ENCODE results near the gene SCMH1. TPM values are rescaled to one million over a fixed set of nuclear protein-coding genes. Genes with fewer than 3 reads are reported as not detected.
A peak's percentile ranks its signal among the peaks of the same experiment; 100 is the strongest.
"Not testable (repeated sequence)": the region's sequence is repeated elsewhere in the genome, so short reads cannot be mapped to it uniquely, and the experiment has no call there.

SCMH1 gene
- total RNA-seq, 1 donor from 2014 or later = 18.4 TPM

- Histone ChIP-seq H3K9me3 (ENCODE audit: insufficient read depth, low read depth, low read length) (no peaks in the 10 kb centered on the region), H3K27me3 (ENCODE audit: insufficient read depth, low read length) (no peaks in the 10 kb centered on the region), H3K4me1 (ENCODE audit: insufficient read depth, low read length) (peaks cover 2% of the 10 kb centered on the region), H3K36me3 (ENCODE audit: insufficient read depth, low read length) (no peaks in the 10 kb centered on the region), H3K79me2 (ENCODE audit: insufficient read depth, low read length) (no peaks in the 10 kb centered on the region), H3K4me2 (ENCODE audit: low read length) (no peak overlapping the region), H3K9ac (ENCODE audit: low read length) (no peak overlapping the region), H2AFZ (ENCODE audit: low read depth, low read length) (no peak overlapping the region), H4K20me1 (ENCODE audit: insufficient read depth, low read length) (no peaks in the 10 kb centered on the region), H3K4me3 (ENCODE audit: insufficient read depth, low read depth, low read length) (no peak overlapping the region), H3K27ac (ENCODE audit: low read depth, low read length) (no peak overlapping the region)
- TF ChIP-seq, protein P1, sequence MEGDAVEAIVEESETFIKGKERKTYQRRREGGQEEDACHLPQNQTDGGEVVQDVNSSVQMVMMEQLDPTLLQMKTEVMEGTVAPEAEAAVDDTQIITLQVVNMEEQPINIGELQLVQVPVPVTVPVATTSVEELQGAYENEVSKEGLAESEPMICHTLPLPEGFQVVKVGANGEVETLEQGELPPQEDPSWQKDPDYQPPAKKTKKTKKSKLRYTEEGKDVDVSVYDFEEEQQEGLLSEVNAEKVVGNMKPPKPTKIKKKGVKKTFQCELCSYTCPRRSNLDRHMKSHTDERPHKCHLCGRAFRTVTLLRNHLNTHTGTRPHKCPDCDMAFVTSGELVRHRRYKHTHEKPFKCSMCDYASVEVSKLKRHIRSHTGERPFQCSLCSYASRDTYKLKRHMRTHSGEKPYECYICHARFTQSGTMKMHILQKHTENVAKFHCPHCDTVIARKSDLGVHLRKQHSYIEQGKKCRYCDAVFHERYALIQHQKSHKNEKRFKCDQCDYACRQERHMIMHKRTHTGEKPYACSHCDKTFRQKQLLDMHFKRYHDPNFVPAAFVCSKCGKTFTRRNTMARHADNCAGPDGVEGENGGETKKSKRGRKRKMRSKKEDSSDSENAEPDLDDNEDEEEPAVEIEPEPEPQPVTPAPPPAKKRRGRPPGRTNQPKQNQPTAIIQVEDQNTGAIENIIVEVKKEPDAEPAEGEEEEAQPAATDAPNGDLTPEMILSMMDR (IDR thresholded peaks at IDR 0.05; ENCODE audit: insufficient read depth, low read depth, low read length) = no peak
- TF ChIP-seq EZH2 (IDR thresholded peaks at IDR 0.05; ENCODE audit: insufficient read depth, low read length) = no peak
- H3K4me1 Mint-ChIP-seq (ENCODE audit: low read depth, unreplicated experiment) = peaks cover 19% of the 10 kb centered on the region
- H3K27me3 Mint-ChIP-seq (ENCODE audit: low read depth, unreplicated experiment) = peaks cover 5% of the 10 kb centered on the region
- DNase-seq (ENCODE audit: low read depth) (no peak), FAIRE-seq (no peak)
- no peak overlapping the region for H3K4me3 Mint-ChIP-seq (ENCODE audit: unreplicated experiment)
- H3K36me3 Mint-ChIP-seq (ENCODE audit: low read depth, unreplicated experiment) = no peaks in the 10 kb centered on the region
- H3K27ac Mint-ChIP-seq (ENCODE audit: unreplicated experiment) = no peak overlapping the region
- no peaks in the 10 kb centered on the region for H3K9me3 Mint-ChIP-seq (ENCODE audit: unreplicated experiment)
These were observed 18.7 kb upstream of the SCMH1 start for GRCh38 chr1:41260768-41261167.

- no peak overlapping the region for H3K9ac ChIP-seq (ENCODE audit: low read length)
- peaks cover 21% of the 10 kb centered on the region for H3K4me1 Mint-ChIP-seq (ENCODE audit: low read depth, unreplicated experiment)
- H3K4me1 ChIP-seq (ENCODE audit: insufficient read depth, low read length) = peaks cover 5% of the 10 kb centered on the region
- H4K20me1 ChIP-seq (ENCODE audit: insufficient read depth, low read length) = no peaks in the 10 kb centered on the region
- H3K9me3 Mint-ChIP-seq (ENCODE audit: unreplicated experiment) = no peaks in the 10 kb centered on the region
- peaks cover 1% of the 10 kb centered on the region for H3K27me3 Mint-ChIP-seq (ENCODE audit: low read depth, unreplicated experiment)
- FAIRE-seq (no peak), DNase-seq (ENCODE audit: low read depth) (no peak)
- peak overlapping the region; percentile 72 for H3K27ac Mint-ChIP-seq (ENCODE audit: unreplicated experiment)
- no peak for TF ChIP-seq EZH2 (IDR thresholded peaks at IDR 0.05; ENCODE audit: insufficient read depth, low read length)
- TF ChIP-seq, protein P1 (IDR thresholded peaks at IDR 0.05; ENCODE audit: insufficient read depth, low read depth, low read length) = no peak
- H3K4me2 ChIP-seq (ENCODE audit: low read length) = no peak overlapping the region
- no peak overlapping the region for H3K4me3 ChIP-seq (ENCODE audit: insufficient read depth, low read depth, low read length)
- H3K4me3 Mint-ChIP-seq (ENCODE audit: unreplicated experiment) = peak overlapping the region; percentile 5
- H2AFZ ChIP-seq (ENCODE audit: low read depth, low read length) = no peak overlapping the region
- H3K36me3 ChIP-seq (ENCODE audit: insufficient read depth, low read length) = no peaks in the 10 kb centered on the region
- no peaks in the 10 kb centered on the region for H3K79me2 ChIP-seq (ENCODE audit: insufficient read depth, low read length)
- no peaks in the 10 kb centered on the region for H3K27me3 ChIP-seq (ENCODE audit: insufficient read depth, low read length)
- no peaks in the 10 kb centered on the region for H3K9me3 ChIP-seq (ENCODE audit: insufficient read depth, low read depth, low read length)
- H3K27ac ChIP-seq (ENCODE audit: low read depth, low read length) = no peak overlapping the region
- H3K36me3 Mint-ChIP-seq (ENCODE audit: low read depth, unreplicated experiment) = peaks cover 2% of the 10 kb centered on the region
These were observed 17.1 kb upstream of the SCMH1 start for GRCh38 chr1:41259221-41259620.

DNA sequence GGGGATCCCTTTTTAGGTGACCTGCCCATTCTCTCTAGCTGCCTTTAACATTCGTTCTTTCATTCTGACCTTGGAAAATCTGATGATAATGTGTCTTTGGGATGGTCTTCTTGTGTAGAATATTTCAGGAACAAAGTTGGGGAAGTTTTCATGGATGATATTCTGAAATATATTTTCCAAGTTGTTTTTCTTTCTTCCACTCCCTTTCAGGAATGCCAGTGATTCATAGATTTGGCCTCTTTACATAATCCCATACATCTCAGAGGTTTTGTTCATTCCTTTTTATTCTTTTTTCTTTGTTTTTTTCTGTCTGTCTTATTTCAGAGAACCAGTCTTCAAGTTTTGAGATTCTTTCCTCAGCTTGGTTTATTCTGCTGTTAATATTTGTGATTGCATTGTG, 13.9 kb upstream of the SCMH1 start:
- H3K4me1 Mint-ChIP-seq (ENCODE audit: low read depth, unreplicated experiment) = peaks cover 21% of the 10 kb centered on the region
- H3K36me3 Mint-ChIP-seq (ENCODE audit: low read depth, unreplicated experiment) = peaks cover 2% of the 10 kb centered on the region
- FAIRE-seq (peak; percentile 41), DNase-seq (ENCODE audit: low read depth) (no peak)
- H2AFZ ChIP-seq (ENCODE audit: low read depth, low read length) = no peak overlapping the region
- no peaks in the 10 kb centered on the region for H4K20me1 ChIP-seq (ENCODE audit: insufficient read depth, low read length)
- H3K9ac ChIP-seq (ENCODE audit: low read length) = no peak overlapping the region
- no peak overlapping the region for H3K27ac Mint-ChIP-seq (ENCODE audit: unreplicated experiment)
- peaks cover 5% of the 10 kb centered on the region for H3K4me1 ChIP-seq (ENCODE audit: insufficient read depth, low read length)
- no peaks in the 10 kb centered on the region for H3K9me3 ChIP-seq (ENCODE audit: insufficient read depth, low read depth, low read length)
- no peaks in the 10 kb centered on the region for H3K79me2 ChIP-seq (ENCODE audit: insufficient read depth, low read length)
- H3K9me3 Mint-ChIP-seq (ENCODE audit: unreplicated experiment) = peaks cover 3% of the 10 kb centered on the region
- H3K4me3 ChIP-seq (ENCODE audit: insufficient read depth, low read depth, low read length) = no peak overlapping the region
- no peak overlapping the region for H3K27ac ChIP-seq (ENCODE audit: low read depth, low read length)
- H3K27me3 Mint-ChIP-seq (ENCODE audit: low read depth, unreplicated experiment) = no peaks in the 10 kb centered on the region
- peak overlapping the region; percentile 63 for H3K4me2 ChIP-seq (ENCODE audit: low read length)
- H3K27me3 ChIP-seq (ENCODE audit: insufficient read depth, low read length) = no peaks in the 10 kb centered on the region
- H3K36me3 ChIP-seq (ENCODE audit: insufficient read depth, low read length) = no peaks in the 10 kb centered on the region
- H3K4me3 Mint-ChIP-seq (ENCODE audit: unreplicated experiment) = no peak overlapping the region
- TF ChIP-seq EZH2 (IDR thresholded peaks at IDR 0.05; ENCODE audit: insufficient read depth, low read length) = no peak
- TF ChIP-seq, protein P1 (IDR thresholded peaks at IDR 0.05; ENCODE audit: insufficient read depth, low read depth, low read length) = no peak

- H3K4me3 ChIP-seq (ENCODE audit: insufficient read depth, low read depth, low read length); FAIRE-seq; H3K9me3 ChIP-seq (ENCODE audit: insufficient read depth, low read depth, low read length); H2AFZ ChIP-seq (ENCODE audit: low read depth, low read length); H3K27ac ChIP-seq (ENCODE audit: low read depth, low read length); H3K36me3 Mint-ChIP-seq (ENCODE audit: low read depth, unreplicated experiment); H3K4me2 ChIP-seq (ENCODE audit: low read length); H3K4me1 Mint-ChIP-seq (ENCODE audit: low read depth, unreplicated experiment); H3K9me3 Mint-ChIP-seq (ENCODE audit: unreplicated experiment); H3K4me1 ChIP-seq (ENCODE audit: insufficient read depth, low read length); H3K9ac ChIP-seq (ENCODE audit: low read length); H3K27ac Mint-ChIP-seq (ENCODE audit: unreplicated experiment); H3K27me3 ChIP-seq (ENCODE audit: insufficient read depth, low read length); H3K4me3 Mint-ChIP-seq (ENCODE audit: unreplicated experiment); H4K20me1 ChIP-seq (ENCODE audit: insufficient read depth, low read length); H3K27me3 Mint-ChIP-seq (ENCODE audit: low read depth, unreplicated experiment); H3K79me2 ChIP-seq (ENCODE audit: insufficient read depth, low read length); H3K36me3 ChIP-seq (ENCODE audit: insufficient read depth, low read length); DNase-seq (ENCODE audit: low read depth): not testable (repeated sequence)
These were observed 9.0 kb upstream of the SCMH1 start for GRCh38 chr1:41251120-41251519.
